ENCODE measurements around the gene TSC2.

The TSC2 gene

DNA sequence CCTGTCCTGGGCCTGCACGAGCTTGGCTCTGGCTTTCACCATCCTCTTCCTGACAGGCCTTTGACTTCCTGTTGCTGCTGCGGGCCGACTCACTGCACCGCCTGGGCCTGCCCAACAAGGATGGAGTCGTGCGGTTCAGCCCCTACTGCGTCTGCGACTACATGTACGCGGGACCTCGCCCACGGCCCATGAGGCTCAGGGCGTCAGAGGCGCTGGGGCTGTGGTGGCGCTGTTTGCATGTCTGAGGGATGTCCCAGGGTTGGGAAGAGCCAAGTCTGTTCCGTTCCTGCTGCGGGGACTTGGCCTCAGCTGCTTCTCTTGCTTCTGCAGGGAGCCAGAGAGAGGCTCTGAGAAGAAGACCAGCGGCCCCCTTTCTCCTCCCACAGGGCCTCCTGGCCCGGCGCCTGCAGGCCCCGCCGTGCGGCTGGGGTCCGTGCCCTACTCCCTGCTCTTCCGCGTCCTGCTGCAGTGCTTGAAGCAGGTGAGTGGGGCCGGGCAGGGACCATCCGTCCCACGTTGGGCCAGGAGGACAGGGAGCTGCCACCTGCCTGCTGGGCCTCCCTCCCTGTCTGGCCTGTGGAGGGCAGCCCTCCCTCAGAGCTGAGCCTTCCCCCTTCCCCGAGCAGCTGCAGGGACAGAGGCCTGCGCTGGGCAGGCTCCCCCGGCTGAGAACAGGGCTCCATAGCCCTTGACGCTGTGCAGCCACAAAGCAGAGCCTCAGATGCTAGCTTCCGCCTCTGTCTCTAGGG lies 23.8 kb downstream of the TSC2 start:
- no peak overlapping the region for H3K4me3 ChIP-seq (ENCODE audit: low read depth, low read length)
- TF ChIP-seq, protein P1, sequence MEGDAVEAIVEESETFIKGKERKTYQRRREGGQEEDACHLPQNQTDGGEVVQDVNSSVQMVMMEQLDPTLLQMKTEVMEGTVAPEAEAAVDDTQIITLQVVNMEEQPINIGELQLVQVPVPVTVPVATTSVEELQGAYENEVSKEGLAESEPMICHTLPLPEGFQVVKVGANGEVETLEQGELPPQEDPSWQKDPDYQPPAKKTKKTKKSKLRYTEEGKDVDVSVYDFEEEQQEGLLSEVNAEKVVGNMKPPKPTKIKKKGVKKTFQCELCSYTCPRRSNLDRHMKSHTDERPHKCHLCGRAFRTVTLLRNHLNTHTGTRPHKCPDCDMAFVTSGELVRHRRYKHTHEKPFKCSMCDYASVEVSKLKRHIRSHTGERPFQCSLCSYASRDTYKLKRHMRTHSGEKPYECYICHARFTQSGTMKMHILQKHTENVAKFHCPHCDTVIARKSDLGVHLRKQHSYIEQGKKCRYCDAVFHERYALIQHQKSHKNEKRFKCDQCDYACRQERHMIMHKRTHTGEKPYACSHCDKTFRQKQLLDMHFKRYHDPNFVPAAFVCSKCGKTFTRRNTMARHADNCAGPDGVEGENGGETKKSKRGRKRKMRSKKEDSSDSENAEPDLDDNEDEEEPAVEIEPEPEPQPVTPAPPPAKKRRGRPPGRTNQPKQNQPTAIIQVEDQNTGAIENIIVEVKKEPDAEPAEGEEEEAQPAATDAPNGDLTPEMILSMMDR (IDR thresholded peaks at IDR 0.05; ENCODE audit: control insufficient read depth, extremely low read depth, insufficient read depth), result no peak
- no peak for DNase-seq (ENCODE audit: low read depth)

DNA sequence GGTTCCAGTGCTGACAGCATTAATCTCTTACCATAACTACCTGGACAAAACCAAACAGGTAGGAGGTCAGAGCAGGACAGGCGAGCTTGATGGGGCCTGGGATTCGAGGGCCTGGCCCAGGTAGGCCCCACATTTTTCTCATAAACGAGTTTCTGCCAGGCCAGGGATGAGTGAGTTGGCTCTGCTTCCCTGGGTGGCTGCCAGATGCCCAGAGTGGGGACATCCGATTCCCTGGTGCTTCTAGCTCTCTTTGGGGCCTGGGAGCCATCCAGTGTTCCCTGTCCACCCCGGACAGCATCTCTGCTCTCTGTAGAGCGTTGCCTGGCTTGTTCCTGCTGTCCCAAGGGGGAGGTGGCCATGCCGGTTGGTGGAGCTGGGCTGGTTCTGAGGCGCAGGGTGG lies 25.1 kb downstream of the TSC2 start:
- TF ChIP-seq, protein P1 (IDR thresholded peaks at IDR 0.05; ENCODE audit: control insufficient read depth, extremely low read depth, insufficient read depth), result no peak

DNA sequence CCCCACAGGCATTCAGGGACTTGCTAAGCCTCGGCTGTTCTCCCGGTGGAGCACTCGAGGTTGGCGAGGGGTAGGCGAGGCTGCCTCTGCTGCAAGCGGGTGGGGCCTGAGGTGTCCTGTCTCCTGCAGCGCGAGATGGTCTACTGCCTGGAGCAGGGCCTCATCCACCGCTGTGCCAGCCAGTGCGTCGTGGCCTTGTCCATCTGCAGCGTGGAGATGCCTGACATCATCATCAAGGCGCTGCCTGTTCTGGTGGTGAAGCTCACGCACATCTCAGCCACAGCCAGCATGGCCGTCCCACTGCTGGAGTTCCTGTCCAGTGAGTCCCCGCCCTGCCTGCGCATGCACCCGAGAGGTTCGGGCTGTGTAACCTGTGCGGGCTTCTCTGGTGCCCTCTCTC lies 26.3 kb downstream of the TSC2 start:
- TF ChIP-seq, protein P1 (IDR thresholded peaks at IDR 0.05; ENCODE audit: control insufficient read depth, extremely low read depth, insufficient read depth), result no peak

More for the DNA sequence above, 25.1 kb downstream of the TSC2 start:
- no peak overlapping the region for H3K4me3 ChIP-seq (ENCODE audit: low read depth, low read length)
- DNase-seq (ENCODE audit: low read depth), result no peak

DNA sequence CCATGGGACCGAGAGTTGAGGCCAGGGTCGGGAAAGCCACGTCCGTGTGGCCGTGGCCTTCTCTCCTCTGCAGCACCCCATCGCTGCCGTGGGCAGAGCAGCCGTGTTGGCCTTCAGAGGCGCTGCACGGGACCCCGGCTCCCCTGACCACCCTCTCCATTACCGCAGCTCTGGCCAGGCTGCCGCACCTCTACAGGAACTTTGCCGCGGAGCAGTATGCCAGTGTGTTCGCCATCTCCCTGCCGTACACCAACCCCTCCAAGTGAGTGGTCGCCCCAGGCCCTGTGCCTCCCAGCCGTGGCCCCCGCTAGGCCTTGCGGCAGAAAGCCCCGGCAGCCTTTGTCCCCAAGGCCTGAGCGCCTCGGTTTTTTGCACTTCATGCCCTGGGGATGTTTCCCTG lies 27.8 kb downstream of the TSC2 start:
- no peak for DNase-seq (ENCODE audit: low read depth)
- no peak overlapping the region for H3K4me3 ChIP-seq (ENCODE audit: low read depth, low read length)
- TF ChIP-seq, protein P1 (IDR thresholded peaks at IDR 0.05; ENCODE audit: control insufficient read depth, extremely low read depth, insufficient read depth), result no peak

More for the DNA sequence above, 26.3 kb downstream of the TSC2 start:
- no peak overlapping the region for H3K4me3 ChIP-seq (ENCODE audit: low read depth, low read length)
- DNase-seq (ENCODE audit: low read depth), result no peak

DNA sequence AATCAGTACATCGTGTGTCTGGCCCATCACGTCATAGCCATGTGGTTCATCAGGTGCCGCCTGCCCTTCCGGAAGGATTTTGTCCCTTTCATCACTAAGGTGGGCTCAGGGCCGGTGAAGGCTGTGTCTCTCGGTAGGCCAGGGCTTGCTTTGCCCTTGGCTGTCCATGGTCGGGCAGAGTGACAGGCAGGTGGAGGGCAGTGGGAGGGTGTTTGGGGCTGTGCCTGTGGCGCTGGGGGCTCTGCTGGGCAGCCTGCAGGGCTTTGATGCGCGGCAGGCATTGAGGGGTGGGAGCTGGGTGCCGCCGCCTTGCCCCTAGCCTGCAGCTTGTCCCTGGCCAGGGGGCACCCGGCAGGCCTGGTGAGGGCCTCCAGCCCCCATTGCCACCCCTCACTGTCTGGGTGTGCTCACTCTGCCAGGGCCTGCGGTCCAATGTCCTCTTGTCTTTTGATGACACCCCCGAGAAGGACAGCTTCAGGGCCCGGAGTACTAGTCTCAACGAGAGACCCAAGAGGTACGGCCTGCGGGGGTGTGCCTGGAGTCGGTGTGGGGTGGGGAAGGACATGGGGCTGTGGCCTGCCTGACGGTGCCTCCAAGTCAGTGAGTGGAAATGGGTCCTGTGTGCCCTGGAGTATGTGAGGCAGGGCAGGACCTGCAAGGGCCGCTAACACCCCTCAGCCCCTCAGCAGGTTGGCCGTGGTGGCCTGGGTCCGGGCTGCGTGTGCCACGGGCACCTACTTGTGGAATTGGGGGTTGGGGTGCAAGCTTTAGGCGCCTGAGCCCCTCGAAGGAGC lies 28.5 kb downstream of the TSC2 start:
- no peak overlapping the region for H3K4me3 ChIP-seq (ENCODE audit: low read depth, low read length)
- TF ChIP-seq, protein P1 (IDR thresholded peaks at IDR 0.05; ENCODE audit: control insufficient read depth, extremely low read depth, insufficient read depth), result no peak
- no peak for DNase-seq (ENCODE audit: low read depth)

DNA sequence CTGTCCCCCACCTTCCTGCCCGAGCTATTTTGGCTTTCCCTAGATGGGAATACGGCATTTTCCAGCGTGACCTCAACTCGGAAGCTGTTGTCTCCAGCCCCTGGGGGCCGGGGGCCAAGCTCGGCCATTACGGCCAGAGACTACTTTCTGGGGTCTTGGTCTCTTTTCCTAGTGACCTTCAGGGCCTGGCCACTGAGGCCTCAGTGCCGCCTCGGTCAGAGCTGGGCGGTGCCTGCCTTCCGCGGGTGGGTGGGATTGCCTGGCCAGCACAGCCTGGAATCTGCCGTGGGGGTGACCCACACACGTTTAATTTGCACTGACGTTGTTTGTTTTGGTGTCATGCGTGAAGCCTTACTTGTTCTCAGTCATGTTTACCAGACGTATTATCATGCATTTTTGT lies 29.2 kb downstream of the TSC2 start:
- no peak overlapping the region for H3K4me3 ChIP-seq (ENCODE audit: low read depth, low read length)
- no peak for DNase-seq (ENCODE audit: low read depth)
- TF ChIP-seq, protein P1 (IDR thresholded peaks at IDR 0.05; ENCODE audit: control insufficient read depth, extremely low read depth, insufficient read depth), result no peak
